ENCODE data around the gene LRRC10B. TPM values are rescaled to one million over a fixed set of nuclear protein-coding genes. Genes with fewer than 3 reads are reported as not detected.

LRRC10B gene
- total RNA-seq, 1 donor, result under 0.01 TPM

DNA sequence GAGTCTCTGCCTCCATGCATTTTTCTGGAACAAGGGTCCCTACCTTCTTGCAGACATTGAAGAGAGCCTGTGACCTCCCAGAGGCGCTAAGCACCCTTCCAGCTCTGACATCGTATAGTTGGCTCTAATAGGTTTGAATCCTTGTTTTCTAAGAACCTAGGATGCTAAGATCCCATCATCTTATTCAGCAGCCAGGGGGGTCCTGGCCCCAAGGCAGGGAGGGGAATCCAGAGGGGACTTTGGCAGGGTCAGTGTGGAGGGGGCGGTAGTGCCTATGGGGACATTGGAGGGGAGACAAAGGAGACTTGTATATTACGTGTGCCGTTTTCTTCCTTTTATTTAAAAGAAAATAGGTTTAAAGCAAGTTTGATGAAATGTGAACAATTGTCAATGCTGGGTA is 3.4 kb upstream of the LRRC10B start:
- Histone ChIP-seq H3K27ac (ENCODE audit: low read depth, low read length) (no peak overlapping the region), H2AFZ (ENCODE audit: low read length) (no peak overlapping the region), H3K4me1 (ENCODE audit: insufficient read depth, low read length) (no peaks in the 10 kb centered on the region), H3K36me3 (ENCODE audit: insufficient read depth, low read length) (no peaks in the 10 kb centered on the region), H3K4me2 (ENCODE audit: insufficient read depth, low read length) (no peak overlapping the region), H3K9me3 (ENCODE audit: low read depth, low read length) (no peaks in the 10 kb centered on the region), H3K27me3 (ENCODE audit: insufficient read depth, low read length) (peaks cover 42% of the 10 kb centered on the region), H3K4me3 (ENCODE audit: insufficient read depth, low read length) (no peak overlapping the region), H3K79me2 (ENCODE audit: insufficient read depth, low read length) (no peaks in the 10 kb centered on the region), H4K20me1 (ENCODE audit: insufficient read depth, low read length) (no peaks in the 10 kb centered on the region)
- no peak for TF ChIP-seq CTCF (IDR thresholded peaks at IDR 0.05; ENCODE audit: extremely low read depth, low read depth, low read length)
- DNase-seq (ENCODE audit: insufficient read length, low spot score, missing footprints), result no peak

DNA sequence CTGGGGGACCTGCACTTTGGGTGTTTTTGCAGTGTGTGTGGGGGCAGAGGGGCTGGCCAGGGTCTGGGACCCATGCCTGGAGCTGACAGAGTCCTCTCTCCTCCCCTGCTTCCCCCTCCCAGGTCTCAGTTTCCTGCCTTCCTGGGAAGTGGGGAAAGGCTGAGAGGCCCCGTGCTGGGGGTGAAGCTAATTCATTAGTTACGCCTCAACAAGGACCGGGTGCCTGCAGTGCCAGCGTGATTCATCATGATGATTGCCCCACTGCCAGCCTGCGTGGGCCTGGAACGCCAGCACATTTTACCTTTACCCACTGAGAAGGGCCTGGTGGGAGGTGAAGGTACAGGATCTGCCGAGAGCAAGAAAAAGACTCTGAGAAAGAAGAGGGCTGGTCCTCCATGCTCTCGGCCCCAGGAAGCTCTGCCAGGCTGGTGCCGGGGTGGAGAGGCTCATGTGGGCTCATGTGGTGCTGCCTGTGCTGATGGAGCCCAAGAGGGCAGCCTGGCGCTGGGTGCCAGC is 2.9 kb upstream of the LRRC10B start:
- no peak for TF ChIP-seq CTCF (IDR thresholded peaks at IDR 0.05; ENCODE audit: extremely low read depth, low read depth, low read length)
- no peaks in the 10 kb centered on the region for H4K20me1 ChIP-seq (ENCODE audit: insufficient read depth, low read length)
- no peaks in the 10 kb centered on the region for H3K4me1 ChIP-seq (ENCODE audit: insufficient read depth, low read length)
- H3K27me3 ChIP-seq (ENCODE audit: insufficient read depth, low read length), result peaks cover 47% of the 10 kb centered on the region
- no peak overlapping the region for H3K27ac ChIP-seq (ENCODE audit: low read depth, low read length)
- H3K9me3 ChIP-seq (ENCODE audit: low read depth, low read length), result no peaks in the 10 kb centered on the region
- no peak overlapping the region for H2AFZ ChIP-seq (ENCODE audit: low read length)
- no peak for DNase-seq (ENCODE audit: insufficient read length, low spot score, missing footprints)
- H3K79me2 ChIP-seq (ENCODE audit: insufficient read depth, low read length), result no peaks in the 10 kb centered on the region
- H3K4me2 ChIP-seq (ENCODE audit: insufficient read depth, low read length), result no peak overlapping the region
- no peak overlapping the region for H3K4me3 ChIP-seq (ENCODE audit: insufficient read depth, low read length)
- no peaks in the 10 kb centered on the region for H3K36me3 ChIP-seq (ENCODE audit: insufficient read depth, low read length)

GRCh38 chr11:61507012-61507768 is 1.4 kb upstream of the LRRC10B start:
- Histone ChIP-seq H4K20me1 (ENCODE audit: insufficient read depth, low read length) (no peaks in the 10 kb centered on the region), H3K4me1 (ENCODE audit: insufficient read depth, low read length) (no peaks in the 10 kb centered on the region), H3K27me3 (ENCODE audit: insufficient read depth, low read length) (peaks cover 49% of the 10 kb centered on the region), H2AFZ (ENCODE audit: low read length) (no peak overlapping the region), H3K4me2 (ENCODE audit: insufficient read depth, low read length) (no peak overlapping the region), H3K36me3 (ENCODE audit: insufficient read depth, low read length) (no peaks in the 10 kb centered on the region), H3K4me3 (ENCODE audit: insufficient read depth, low read length) (no peak overlapping the region), H3K27ac (ENCODE audit: low read depth, low read length) (no peak overlapping the region), H3K79me2 (ENCODE audit: insufficient read depth, low read length) (no peaks in the 10 kb centered on the region), H3K9me3 (ENCODE audit: low read depth, low read length) (no peaks in the 10 kb centered on the region)
- TF ChIP-seq CTCF (IDR thresholded peaks at IDR 0.05; ENCODE audit: extremely low read depth, low read depth, low read length), result no peak
- DNase-seq (ENCODE audit: insufficient read length, low spot score, missing footprints), result no peak
